Stomach (tissue), 9 donors: Measurements from ENCODE around the gene RPL13. TPM values are rescaled to one million over a fixed set of nuclear protein-coding genes. Genes with fewer than 3 reads are reported as not detected.
A peak's percentile ranks its signal among the peaks of the same experiment; 100 is the strongest.

Experiments
- DNase-seq, 2 donors: peaks; one replicate each; pipeline versions ENCODE4 v3.0.0 to v3.0.0-alpha.2; 2013 to 2019
- H3K27ac ChIP-seq, 5 donors: fragments of 200-600 bp in 4 of 5; sonication (generic) in 4 of 5; one replicate each; pipeline ENCODE4 v1.5.1; 2013 to 2019; ENCODE audit warnings: mild to moderate bottlenecking in 1 of 5, moderate library complexity in 1 of 5
- H3K27me3 ChIP-seq, 3 donors: fragments of 200-600 bp; sonication (generic); one replicate each; pipeline ENCODE4 v1.5.1; 2017 to 2019; ENCODE audit warnings: mixed run types in 1 of 3
- H3K36me3 ChIP-seq, 4 donors: fragments of 200-600 bp; sonication (generic); 1 replicate in 3 of 4; 2 replicates in 1 of 4; pipeline ENCODE4 v1.5.1; 2016 to 2019
- H3K4me1 ChIP-seq, 4 donors: fragments of 200-600 bp; sonication (generic); one replicate each; pipeline ENCODE4 v1.5.1; 2016 to 2019
- H3K4me3 ChIP-seq, 4 donors: fragments of 200-600 bp; sonication (generic) in 3 of 4; one replicate each; pipeline ENCODE4 v1.5.1; 2016 to 2019; ENCODE audit warnings: mild to moderate bottlenecking in 1 of 4
- H3K9me3 ChIP-seq, 4 donors: fragments of 200-600 bp; sonication (generic); one replicate each; pipeline ENCODE4 v1.5.1; 2016 to 2019
- CTCF ChIP-seq, 7 experiments: fragments of 450-650 bp in 4 of 7; fragments of 200-600 bp in 3 of 7; sonication (generic) in 3 of 7; IDR thresholded peaks; one replicate each; pipeline ENCODE4 v1.5.1; 2016 to 2019; ENCODE audit warnings: antibody characterized with exemption in 7 of 7, control low read depth in 2 of 7, mild to moderate bottlenecking in 1 of 7
- EP300 ChIP-seq: sonication (generic); formaldehyde crosslinking; IDR thresholded peaks from one replicate; pipeline ENCODE4 v1.6.1; 2017; ENCODE audit warnings: antibody characterized with exemption
- POLR2A ChIP-seq, 4 donors: fragments of 450-650 bp; IDR thresholded peaks; one replicate each; pipeline ENCODE4 v1.6.1; 2016; ENCODE audit warnings: antibody characterized with exemption in 4 of 4, control low read depth in 2 of 4, mild to moderate bottlenecking in 1 of 4, moderate library complexity in 1 of 4
- POLR2AphosphoS5 ChIP-seq, 3 donors: sonication (generic); formaldehyde crosslinking; IDR thresholded peaks; one replicate each; pipeline ENCODE4 v1.6.1; 2016; ENCODE audit warnings: antibody characterized with exemption in 3 of 3
- WGBS, 5 donors: extraction: QIAGEN DNeasy Blood & Tissue Kit in 3 of 5; methylation state at CpG; one replicate each; pipeline versions ENCODE4 v1.1.5 to v1.1.7; 2013 to 2018; 5-methylcytosine and 5-hydroxymethylcytosine counted together
- intact Hi-C: fragments of 100-400 bp; cut with DNase I; formaldehyde crosslinking; loops from one replicate; pipeline ENCODE4 v1.15.1; 2023; ENCODE audit warnings: low total_unique reads
- polyA plus RNA-seq, 3 donors: library from polyadenylated mRNA; stranded (reverse); fragments of 200-250 nt; gene quantifications; one replicate each; pipeline ENCODE4 v1.2.3, GENCODE V29; 2013
- total RNA-seq, 5 donors: library from RNA; depleted of rRNA; stranded (reverse); fragments of >200 nt; gene quantifications; one replicate each; pipeline versions ENCODE4 v1.1.0 to v1.2.3, GENCODE V29; 2014 to 2016
- donor health status: healthy with polysubstance abuse.
- donor health status: Bipolar disorder and iron deficiency.
- donor health status: healthy.

Gene RPL13
- total and polyA plus RNA-seq, 8 donors: 2,053 to 10,054 (median 4,321) TPM

- intact Hi-C loops: no loop called here
- no peaks in the 10 kb centered on the region for H3K9me3 ChIP-seq
- peaks cover 39 to 56% (median 54%) of the 10 kb centered on the region in 4 donors for H3K4me1 ChIP-seq
- H3K27ac ChIP-seq: peak overlapping the region in 4 of 5 donors; percentile 26 to 59 (median 56)
- 2 to 5% (median 4%) methylated on average over 19 to 46 of the region's 46 CpGs for WGBS, 5 donors
- TF ChIP-seq POLR2A (IDR thresholded peaks at IDR 0.05) (no peak), EP300 (no peak), POLR2AphosphoS5 (IDR thresholded peaks at IDR 0.05) (peak in 1 of 3 donors; percentile 35), CTCF (IDR thresholded peaks at IDR 0.05) (peak in 4 of 7 experiments; percentile 23 to 50 (median 38))
- peaks cover 4 to 27% (median 8%) of the 10 kb centered on the region in 3 donors for H3K27me3 ChIP-seq
- peak; percentile 70 to 78 for DNase-seq
- peaks cover 33 to 42% (median 37%) of the 10 kb centered on the region in 4 donors for H3K36me3 ChIP-seq
- H3K4me3 ChIP-seq: peak overlapping the region; percentile 7 to 28 (median 20)
These were observed 5.3 kb downstream of the RPL13 start for GRCh38 chr16:89565506-89566372.

GRCh38 chr16:89567656-89568594 is 7.4 kb downstream of the RPL13 start:
- TF ChIP-seq EP300: no peak
- TF ChIP-seq CTCF (IDR thresholded peaks at IDR 0.05): no peak
- no peak for TF ChIP-seq POLR2A (IDR thresholded peaks at IDR 0.05)
- TF ChIP-seq POLR2AphosphoS5 (IDR thresholded peaks at IDR 0.05): no peak
- H3K9me3 ChIP-seq: no peaks in the 10 kb centered on the region
- peaks cover 4 to 46% (median 8%) of the 10 kb centered on the region in 3 donors for H3K27me3 ChIP-seq
- WGBS, 5 donors: 70 to 77% (median 73%) methylated on average over 21 to 30 of the region's 30 CpGs
- no peak overlapping the region for H3K4me3 ChIP-seq
- intact Hi-C loops: no loop called here
- H3K36me3 ChIP-seq: peaks cover 18 to 25% (median 20%) of the 10 kb centered on the region in 4 donors
- H3K4me1 ChIP-seq: peaks cover 23 to 41% (median 34%) of the 10 kb centered on the region in 4 donors
- H3K27ac ChIP-seq: no peak overlapping the region
- no peak for DNase-seq

GRCh38 chr16:89569506-89570341 is 9.2 kb downstream of the RPL13 start:
- 45 to 77% (median 70%) methylated on average over 6 to 23 of the region's 23 CpGs for WGBS, 5 donors
- no peaks in the 10 kb centered on the region for H3K9me3 ChIP-seq
- H3K36me3 ChIP-seq: peaks cover 0 to 7% (median 2%) of the 10 kb centered on the region in 4 donors
- peaks cover 21 to 32% (median 24%) of the 10 kb centered on the region in 4 donors for H3K4me1 ChIP-seq
- no peak overlapping the region for H3K4me3 ChIP-seq
- DNase-seq: no peak
- intact Hi-C loops: loop anchor here (10.0 kb wide), 1 partner anchor 75 kb away; no protein-coding TSS in a partner anchor
- peaks cover 9 to 64% (median 19%) of the 10 kb centered on the region in 3 donors for H3K27me3 ChIP-seq
- no peak for TF ChIP-seq EP300
- no peak for TF ChIP-seq CTCF (IDR thresholded peaks at IDR 0.05)
- H3K27ac ChIP-seq: no peak overlapping the region
